Hematopoietic multipotent progenitor cell treated with erythropoietin and hydrocortisone succinate and interleukin-3 and kit ligand, for 15 days (in vitro differentiated cells): ENCODE results near the gene CRACR2A.

Source experiments
- DNase-seq: peaks from one replicate; pipeline ENCODE4 v3.0.0-alpha.2; 2015; ENCODE audit warnings: low spot score

CRACR2A gene

GRCh38 chr12:3751151-3752095 lies 1.5 kb downstream of the CRACR2A start:
- no peak for DNase-seq

DNA sequence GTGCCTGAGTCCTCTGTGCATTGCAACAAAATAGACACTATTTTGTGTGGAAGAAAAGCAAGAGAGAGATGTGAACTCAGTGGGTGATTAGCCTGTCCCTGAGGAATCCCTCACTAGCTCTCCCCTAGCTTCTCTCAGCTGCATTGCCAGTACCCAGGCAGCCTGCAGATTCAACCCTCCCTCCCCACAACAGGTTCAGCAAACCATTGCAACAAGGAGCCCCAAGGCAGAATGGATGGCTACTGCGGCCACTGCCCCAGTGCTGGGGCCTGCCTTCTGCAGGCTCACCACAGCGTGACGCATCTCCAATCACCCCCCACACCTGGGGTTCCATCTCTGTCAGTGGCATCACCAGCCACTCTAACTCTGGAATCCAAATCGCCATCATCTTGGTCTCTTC lies 2.3 kb downstream of the CRACR2A start:
- DNase-seq = no peak

DNA sequence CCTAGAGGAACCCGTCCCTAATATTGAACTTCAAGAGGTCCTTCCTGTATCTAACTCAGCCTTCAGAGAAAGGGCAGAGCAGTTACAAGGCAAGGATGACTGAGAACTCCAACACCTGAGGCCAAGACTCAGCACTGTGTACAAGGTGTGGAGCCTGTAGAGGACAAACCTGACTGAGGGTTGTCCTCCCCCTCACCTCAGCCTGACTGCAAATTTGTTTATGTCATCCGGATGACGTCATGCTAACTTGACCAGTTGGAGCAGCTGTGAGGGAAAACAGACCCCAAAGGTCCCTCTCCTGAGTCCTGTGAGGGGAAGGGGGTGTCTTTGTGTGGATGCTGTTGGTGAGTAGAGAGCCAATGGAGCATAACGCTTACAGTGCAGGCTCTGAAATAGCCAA lies 4.3 kb downstream of the CRACR2A start:
- no peak for DNase-seq

DNA sequence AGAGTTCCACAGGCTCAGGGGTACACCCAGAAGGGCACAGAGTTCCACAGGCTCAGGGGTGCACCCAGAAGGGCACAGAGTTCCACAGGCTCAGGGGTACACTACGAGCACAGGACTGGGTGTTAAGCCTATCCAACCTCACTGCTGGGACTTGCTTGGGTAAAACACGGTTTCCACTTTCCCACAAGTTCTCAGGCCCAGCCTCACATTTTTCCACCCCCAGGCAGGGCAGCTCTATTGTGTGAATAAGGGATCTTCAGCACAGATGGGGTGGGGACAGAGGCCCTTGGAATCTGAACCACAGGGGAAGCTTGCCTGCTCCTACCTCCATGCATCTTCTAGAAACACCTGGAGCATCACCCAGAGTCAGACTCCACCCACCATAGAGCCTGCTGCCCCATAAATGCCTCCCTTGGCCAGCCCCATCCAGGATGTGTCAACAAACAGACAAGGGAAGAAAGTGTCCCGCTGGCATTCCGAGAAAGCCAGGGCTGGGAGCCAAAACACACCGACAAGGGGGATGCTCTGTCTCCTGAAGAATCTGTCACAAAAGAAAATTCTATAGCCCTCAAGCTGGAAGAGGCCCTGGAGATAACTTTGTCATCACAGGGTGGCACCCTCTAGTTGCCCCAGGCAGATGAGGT lies 4.8 kb downstream of the CRACR2A start:
- DNase-seq = no peak

- DNase-seq = no peak
Observed at GRCh38 chr12:3747543-3747942, 5.4 kb downstream of the CRACR2A start.

DNA sequence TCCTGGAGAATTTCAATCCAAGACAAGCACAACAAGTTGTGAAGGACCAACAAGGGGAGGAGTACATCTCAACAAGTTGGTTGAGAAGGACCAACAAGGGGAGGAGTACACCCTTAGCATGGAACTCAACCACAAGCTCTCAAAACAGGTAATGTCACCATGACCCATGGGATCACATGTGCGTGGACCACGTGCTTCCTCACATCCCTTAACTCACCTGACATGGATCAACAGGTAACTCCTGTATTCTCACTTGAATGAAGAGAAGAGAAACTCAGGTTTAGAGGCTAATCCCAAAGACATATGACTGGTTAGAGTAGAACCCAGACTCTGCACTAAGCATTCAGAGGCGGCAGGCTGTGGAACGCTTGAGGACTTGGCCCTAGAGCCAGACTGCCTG lies 6.2 kb downstream of the CRACR2A start:
- DNase-seq = no peak

- DNase-seq = no peak
Observed at GRCh38 chr12:3745152-3745551, 7.8 kb downstream of the CRACR2A start.

DNA sequence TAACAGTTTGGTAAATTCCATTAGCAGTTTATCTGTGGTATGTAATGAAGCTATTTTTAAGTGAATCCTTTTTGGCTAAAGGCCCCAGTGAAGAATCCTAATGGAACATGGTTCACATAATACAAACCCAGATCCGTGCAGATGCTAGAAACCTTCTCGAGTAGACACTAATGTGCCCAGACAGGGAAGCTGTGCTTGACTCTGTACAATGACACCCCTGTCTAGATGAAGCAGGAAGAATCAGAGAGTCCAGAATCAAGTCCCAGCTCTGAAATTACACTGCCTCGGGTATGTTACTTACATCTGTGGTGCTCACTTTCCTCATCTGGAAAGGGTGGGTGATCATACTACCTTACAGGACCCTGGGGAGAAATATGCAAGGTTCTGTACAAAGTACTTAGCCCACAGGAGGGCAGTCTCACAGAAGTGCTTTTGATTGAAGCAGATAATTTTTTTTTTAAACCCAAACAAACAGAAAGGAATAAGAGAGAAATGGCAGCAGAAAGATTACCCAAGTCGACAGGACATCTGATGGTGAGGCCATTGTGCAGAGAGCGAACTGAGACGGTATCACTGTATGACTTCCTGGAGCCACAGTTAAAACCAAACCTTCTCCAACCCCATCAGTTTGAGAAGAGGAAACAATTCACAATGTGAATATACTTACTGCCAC lies 8.5 kb downstream of the CRACR2A start:
- no peak for DNase-seq

- DNase-seq = no peak
Observed at GRCh38 chr12:3743803-3744202, 9.1 kb downstream of the CRACR2A start.

DNA sequence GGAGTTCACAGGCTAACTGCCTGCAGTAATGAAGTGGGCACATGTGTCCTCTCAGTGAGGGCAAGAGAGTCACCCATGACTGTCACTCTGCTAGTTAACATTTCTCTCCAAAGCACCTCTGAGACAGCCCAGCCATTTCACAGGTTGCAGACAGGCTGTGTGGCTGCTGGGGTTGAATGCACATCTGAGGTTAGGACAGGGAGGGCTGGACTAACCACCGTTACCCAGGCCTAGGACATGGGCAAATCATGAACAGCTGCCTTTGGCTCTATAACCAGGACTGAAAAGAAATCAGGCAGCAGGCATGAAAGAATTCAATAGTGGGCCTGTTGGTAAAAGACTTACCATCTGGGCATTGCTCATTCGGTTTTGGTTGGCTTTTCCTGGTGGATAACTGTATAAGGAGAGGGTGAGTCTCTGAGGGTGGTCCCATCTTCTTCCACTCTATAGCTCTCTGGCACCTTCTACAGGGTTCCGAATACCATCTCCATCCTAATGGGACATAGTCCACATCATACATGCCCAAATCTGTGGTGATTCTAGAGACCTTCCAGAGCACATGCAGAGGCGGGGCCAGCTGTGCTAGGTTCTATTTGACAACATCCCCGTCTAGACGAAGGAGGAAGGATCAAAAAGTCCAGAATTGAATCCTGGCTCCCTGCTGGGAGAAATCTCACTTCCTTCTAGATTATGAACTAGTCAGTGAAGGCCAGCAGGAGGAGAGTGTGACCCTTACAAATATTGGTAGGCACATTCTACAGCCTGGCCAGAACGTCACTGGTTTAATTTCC lies 10.8 kb downstream of the CRACR2A start:
- DNase-seq = no peak

- DNase-seq = no peak
Observed at GRCh38 chr12:3740480-3741231, 12.3 kb downstream of the CRACR2A start.

DNA sequence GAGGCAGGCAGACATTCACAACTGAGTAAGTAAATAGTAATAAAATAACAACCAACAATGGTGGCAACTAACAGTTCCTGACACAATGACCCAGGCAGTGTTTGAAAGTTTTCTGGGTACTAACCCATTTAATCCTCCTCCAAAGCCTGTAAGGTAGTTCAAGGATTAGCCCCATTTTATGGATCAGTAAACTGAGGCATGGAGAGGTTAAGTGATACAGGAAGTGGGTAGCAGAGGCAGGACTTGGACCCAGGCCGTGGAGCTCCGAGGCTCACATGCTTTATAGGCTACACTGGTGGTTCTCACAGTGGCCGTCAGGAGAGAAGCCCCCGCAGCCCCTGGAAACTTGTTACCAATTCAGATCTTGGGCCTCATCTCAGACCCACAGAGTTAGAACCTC lies 17.5 kb downstream of the CRACR2A start:
- DNase-seq = no peak

GRCh38 chr12:3732901-3733300 lies 20.0 kb downstream of the CRACR2A start:
- no peak for DNase-seq

- DNase-seq = no peak
Observed at GRCh38 chr12:3730111-3730510, 22.8 kb downstream of the CRACR2A start.

GRCh38 chr12:3728686-3729085 lies 24.2 kb downstream of the CRACR2A start:
- DNase-seq = no peak

- no peak for DNase-seq
Observed at GRCh38 chr12:3727877-3728632, 24.9 kb downstream of the CRACR2A start.

- DNase-seq = no peak
Observed at GRCh38 chr12:3727354-3727753, 25.6 kb downstream of the CRACR2A start.

DNA sequence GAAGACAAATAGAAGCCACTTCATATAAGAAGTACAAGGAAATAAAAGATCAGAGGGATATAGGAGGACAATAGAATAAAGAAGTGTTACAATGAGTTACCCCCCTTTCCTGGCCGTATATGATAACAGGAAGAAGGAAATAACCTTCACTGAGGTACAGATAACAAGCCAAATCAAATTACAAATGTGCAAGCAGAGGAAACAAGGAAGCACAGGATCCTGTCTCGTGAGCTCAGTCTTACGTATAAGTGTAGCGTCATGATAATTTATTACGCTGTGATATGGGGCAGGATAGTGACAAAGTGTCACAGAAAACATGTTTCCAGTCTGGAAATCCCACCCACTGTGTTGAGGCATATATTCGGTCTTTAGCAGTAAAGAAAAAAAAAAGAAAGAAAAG lies 26.5 kb downstream of the CRACR2A start:
- DNase-seq = no peak

DNA sequence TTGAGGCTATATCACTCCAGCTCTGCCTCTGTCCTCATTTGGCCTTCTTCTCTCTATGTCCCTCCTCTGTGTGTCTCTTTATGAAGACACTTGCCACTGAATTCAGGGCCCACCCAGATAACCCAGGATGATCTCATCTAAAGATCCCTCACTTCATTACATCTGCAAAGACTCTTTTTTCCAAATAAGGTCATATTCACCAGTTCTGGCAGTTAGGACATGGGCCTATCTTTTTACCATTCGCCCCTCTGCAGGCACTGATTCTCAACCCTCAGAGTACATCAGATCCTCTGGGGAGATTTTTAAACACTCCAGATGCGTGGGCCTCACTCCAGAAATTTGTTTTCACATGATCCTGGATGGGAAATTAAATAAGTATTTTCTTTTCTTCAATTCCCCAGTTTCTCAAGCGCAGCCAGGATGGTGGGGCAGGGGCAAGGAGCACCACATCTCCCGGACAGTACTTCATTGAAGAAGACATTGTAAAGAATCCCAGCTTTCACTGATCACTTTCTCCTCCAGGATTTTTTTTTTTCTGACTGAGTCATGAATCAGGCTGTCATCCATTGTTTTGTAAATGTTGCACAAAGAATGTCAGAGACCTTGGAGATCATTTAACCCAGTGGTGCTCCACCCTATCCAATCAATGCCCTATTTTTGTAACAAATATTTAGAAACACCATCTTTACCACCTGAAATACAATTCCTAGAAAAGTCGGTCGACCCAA lies 27.4 kb downstream of the CRACR2A start:
- DNase-seq = no peak
